GM12891 (cell line): ENCODE results near the gene KRTAP1-3.

Source experiments
- POLR2AphosphoS5 ChIP-seq: IDR thresholded peaks from 2 replicates; pipeline ENCODE4 v1.6.1; 2011; ENCODE audit warnings: low read depth, low read length, control low read depth
- SPI1 ChIP-seq: IDR thresholded peaks from 2 replicates; pipeline ENCODE4 v1.6.1; 2011; ENCODE audit warnings: low read depth, low read length, control low read depth

DNA sequence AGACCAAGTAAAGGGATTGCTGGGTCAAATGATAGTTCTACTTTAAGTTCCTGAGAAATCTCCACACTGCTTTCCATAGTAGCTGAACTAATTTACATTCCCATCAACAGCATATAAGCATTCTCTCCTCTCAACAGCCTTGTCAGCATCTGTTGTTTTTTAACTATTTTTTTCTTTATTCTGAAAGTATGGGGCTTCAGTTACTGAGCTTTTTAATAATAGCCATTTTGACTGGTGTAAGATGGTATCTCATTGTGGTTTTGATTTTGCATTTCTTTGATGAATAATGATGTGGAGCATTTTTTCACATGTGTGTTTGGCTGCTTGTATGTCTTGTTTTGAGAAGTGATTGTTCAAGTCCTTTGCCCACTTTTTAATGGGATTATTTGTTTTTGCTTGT lies 17.9 kb upstream of the KRTAP1-3 start:
- TF ChIP-seq POLR2AphosphoS5 (no peak), SPI1 (no peak)
